Right atrium auricular region (tissue), 2 donors: Measurements from ENCODE around the gene GMDS. TPM values are rescaled to one million over a fixed set of nuclear protein-coding genes. Genes with fewer than 3 reads are reported as not detected.

Experiments
- DNase-seq: peaks from one replicate; pipeline ENCODE4 v3.0.0-alpha.2; 2019; ENCODE audit warnings: low spot score
- H3K27ac ChIP-seq, 2 donors: fragments of 200-600 bp; sonication (generic); 1 replicate in 1 of 2; 2 replicates in 1 of 2; pipeline ENCODE4 v1.5.1; 2016 to 2019
- H3K27me3 ChIP-seq, 2 donors: fragments of 200-600 bp; sonication (generic); one replicate each; pipeline versions ENCODE4 v1.5.1 to v1.6.0; 2017 to 2019
- H3K36me3 ChIP-seq: fragments of 200-600 bp; sonication (generic); one replicate; pipeline ENCODE4 v1.5.1; 2016
- H3K4me1 ChIP-seq, 2 donors: fragments of 200-600 bp; sonication (generic); one replicate each; pipeline versions ENCODE4 v1.5.1 to v1.6.0; 2017 to 2019
- H3K4me3 ChIP-seq, 2 donors: fragments of 200-600 bp; sonication (generic); 1 replicate in 1 of 2; 2 replicates in 1 of 2; pipeline ENCODE4 v1.5.1; 2017 to 2019; ENCODE audit warnings: mild to moderate bottlenecking in 1 of 2, moderate library complexity in 1 of 2
- H3K9me3 ChIP-seq, 2 donors: fragments of 200-600 bp; sonication (generic); one replicate each; pipeline ENCODE4 v1.5.1; 2019
- total RNA-seq, 2 donors: library from RNA; depleted of rRNA; stranded (reverse); fragments of >200 nt; gene quantifications; one replicate each; pipeline ENCODE4 v1.1.0, GENCODE V29; 2016
- TF ChIP-seq, protein P1 (sequence below), 2 donors: fragments of 200-600 bp; sonication (generic); IDR thresholded peaks; one replicate each; pipeline ENCODE4 v1.5.1; 2019; ENCODE audit warnings: antibody characterized with exemption in 2 of 2

Gene GMDS
- total RNA-seq, 2 donors from 2014 or later = 11.1 to 11.8 TPM

GRCh38 chr6:1860756-1861348 lies 384.6 kb downstream of the GMDS start:
- Histone ChIP-seq H3K27ac (no peak overlapping the region), H3K27me3 (no peaks in the 10 kb centered on the region), H3K4me1 (no peaks in the 10 kb centered on the region), H3K9me3 (no peaks in the 10 kb centered on the region), H3K36me3 (no peaks in the 10 kb centered on the region), H3K4me3 (no peak overlapping the region)
- TF ChIP-seq, protein P1, sequence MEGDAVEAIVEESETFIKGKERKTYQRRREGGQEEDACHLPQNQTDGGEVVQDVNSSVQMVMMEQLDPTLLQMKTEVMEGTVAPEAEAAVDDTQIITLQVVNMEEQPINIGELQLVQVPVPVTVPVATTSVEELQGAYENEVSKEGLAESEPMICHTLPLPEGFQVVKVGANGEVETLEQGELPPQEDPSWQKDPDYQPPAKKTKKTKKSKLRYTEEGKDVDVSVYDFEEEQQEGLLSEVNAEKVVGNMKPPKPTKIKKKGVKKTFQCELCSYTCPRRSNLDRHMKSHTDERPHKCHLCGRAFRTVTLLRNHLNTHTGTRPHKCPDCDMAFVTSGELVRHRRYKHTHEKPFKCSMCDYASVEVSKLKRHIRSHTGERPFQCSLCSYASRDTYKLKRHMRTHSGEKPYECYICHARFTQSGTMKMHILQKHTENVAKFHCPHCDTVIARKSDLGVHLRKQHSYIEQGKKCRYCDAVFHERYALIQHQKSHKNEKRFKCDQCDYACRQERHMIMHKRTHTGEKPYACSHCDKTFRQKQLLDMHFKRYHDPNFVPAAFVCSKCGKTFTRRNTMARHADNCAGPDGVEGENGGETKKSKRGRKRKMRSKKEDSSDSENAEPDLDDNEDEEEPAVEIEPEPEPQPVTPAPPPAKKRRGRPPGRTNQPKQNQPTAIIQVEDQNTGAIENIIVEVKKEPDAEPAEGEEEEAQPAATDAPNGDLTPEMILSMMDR (IDR thresholded peaks at IDR 0.05) = no peak
- no peak for DNase-seq

DNA sequence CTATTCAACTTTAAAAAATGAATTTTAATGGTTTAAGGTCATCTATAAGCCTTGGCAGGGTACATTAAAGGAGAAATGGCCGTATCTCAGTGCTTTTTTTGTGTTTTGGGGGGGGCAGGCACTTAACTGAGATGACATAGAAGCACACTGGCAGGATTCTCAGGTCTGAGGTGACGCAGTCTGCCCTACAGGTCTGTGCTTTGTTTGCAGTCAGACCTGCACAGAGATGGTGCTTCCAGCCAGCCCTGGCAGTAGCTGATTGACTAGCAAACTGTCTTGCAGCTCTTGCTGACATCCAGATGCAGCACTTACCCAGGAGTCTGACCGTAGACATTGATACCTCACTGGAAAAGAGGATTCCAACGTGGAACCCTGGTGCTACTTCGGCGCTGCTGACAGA lies 386.5 kb downstream of the GMDS start:
- Histone ChIP-seq H3K27ac (no peak overlapping the region), H3K36me3 (no peaks in the 10 kb centered on the region), H3K27me3 (no peaks in the 10 kb centered on the region), H3K4me3 (no peak overlapping the region), H3K9me3 (no peaks in the 10 kb centered on the region), H3K4me1 (no peaks in the 10 kb centered on the region)
- TF ChIP-seq, protein P1 (IDR thresholded peaks at IDR 0.05) = no peak
- DNase-seq = no peak

DNA sequence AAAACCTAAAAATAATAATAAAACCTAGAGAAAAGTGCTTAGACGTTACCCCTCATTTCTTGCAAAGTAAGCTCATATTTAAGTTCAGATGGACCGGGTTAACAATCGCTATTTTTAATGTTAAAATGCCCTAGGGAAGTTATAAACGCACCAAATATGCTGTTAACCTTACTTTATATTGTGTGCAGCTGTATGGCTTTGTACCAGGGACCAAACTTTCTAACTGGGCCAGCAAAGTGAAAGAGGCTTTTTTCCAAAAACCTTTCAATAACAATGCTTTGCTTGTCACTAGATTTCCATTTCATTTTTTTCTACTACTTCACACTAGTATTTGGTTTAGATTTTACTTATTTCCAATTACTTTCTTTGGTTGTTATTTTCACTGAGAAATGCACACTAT lies 387.2 kb downstream of the GMDS start:
- Histone ChIP-seq H3K27me3 (no peaks in the 10 kb centered on the region), H3K27ac (no peak overlapping the region), H3K4me1 (no peaks in the 10 kb centered on the region), H3K4me3 (no peak overlapping the region), H3K9me3 (no peaks in the 10 kb centered on the region), H3K36me3 (no peaks in the 10 kb centered on the region)
- no peak for DNase-seq
- TF ChIP-seq, protein P1 (IDR thresholded peaks at IDR 0.05) = no peak

DNA sequence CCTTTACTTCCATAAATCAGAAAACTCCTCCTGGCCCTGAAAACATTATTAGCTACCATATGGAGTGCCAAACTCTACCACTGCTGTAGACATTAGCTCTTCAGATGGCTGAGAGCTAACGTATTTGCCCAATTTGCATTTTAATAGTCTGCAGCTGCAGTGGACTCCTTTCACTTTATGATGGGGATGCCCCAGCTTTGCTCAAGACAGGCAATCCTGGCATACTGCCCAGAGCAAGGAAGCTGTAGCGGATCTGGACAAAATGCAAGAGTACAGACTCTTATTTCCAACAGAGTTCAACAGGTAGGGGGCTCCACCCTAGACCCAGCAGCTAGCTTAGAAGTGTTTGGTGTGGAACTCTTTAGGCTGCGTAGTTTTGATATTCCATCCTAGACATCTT lies 389.0 kb downstream of the GMDS start:
- no peak for DNase-seq
- H3K4me1 ChIP-seq = no peaks in the 10 kb centered on the region

DNA sequence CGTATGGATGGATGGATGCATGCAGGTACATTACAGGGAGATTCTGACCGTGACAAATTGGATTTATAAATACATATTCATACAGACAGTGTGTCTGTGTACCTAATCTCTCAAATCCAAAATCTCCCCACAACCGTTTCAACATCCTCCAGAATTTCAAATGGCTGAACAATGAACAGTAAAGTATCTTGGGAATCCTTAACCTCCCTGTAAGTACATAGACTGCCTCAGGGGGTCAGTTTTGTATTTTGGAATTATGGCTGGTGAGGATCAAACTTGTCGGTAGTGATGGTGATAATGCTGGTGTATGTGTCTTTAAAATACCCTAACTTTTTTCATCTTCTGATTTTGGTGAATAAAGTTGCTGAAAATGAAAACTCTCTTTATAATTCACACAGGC lies 389.5 kb downstream of the GMDS start:
- Histone ChIP-seq H3K27ac (no peak overlapping the region), H3K4me3 (no peak overlapping the region), H3K36me3 (no peaks in the 10 kb centered on the region), H3K9me3 (no peaks in the 10 kb centered on the region), H3K4me1 (no peaks in the 10 kb centered on the region), H3K27me3 (no peaks in the 10 kb centered on the region)
- TF ChIP-seq, protein P1 (IDR thresholded peaks at IDR 0.05) = no peak
- no peak for DNase-seq

More for the DNA sequence above, 389.0 kb downstream of the GMDS start:
- no peak overlapping the region for H3K27ac ChIP-seq
- H3K9me3 ChIP-seq = no peaks in the 10 kb centered on the region
- H3K27me3 ChIP-seq = no peaks in the 10 kb centered on the region
- H3K36me3 ChIP-seq = no peaks in the 10 kb centered on the region
- TF ChIP-seq, protein P1 (IDR thresholded peaks at IDR 0.05) = no peak
- H3K4me3 ChIP-seq = no peak overlapping the region

- Histone ChIP-seq H3K36me3 (no peaks in the 10 kb centered on the region), H3K4me3 (no peak overlapping the region), H3K4me1 (no peaks in the 10 kb centered on the region), H3K27ac (no peak overlapping the region), H3K9me3 (no peaks in the 10 kb centered on the region), H3K27me3 (no peaks in the 10 kb centered on the region)
- DNase-seq = no peak
- TF ChIP-seq, protein P1 (IDR thresholded peaks at IDR 0.05) = no peak
Measured at GRCh38 chr6:1854296-1854695, 391.1 kb downstream of the GMDS start.
